Measurements from ENCODE around the gene TPRN.

The TPRN gene

GRCh38 chr9:137147091-137147792, 53.3 kb downstream of the TPRN start:
- no peak for DNase-seq

- no peak for DNase-seq
Observed at GRCh38 chr9:137146527-137146918, 54.0 kb downstream of the TPRN start.

GRCh38 chr9:137145731-137146526, 54.6 kb downstream of the TPRN start:
- no peak for DNase-seq

- no peak for DNase-seq
Observed at GRCh38 chr9:137143459-137143858, 57.1 kb downstream of the TPRN start.

- DNase-seq, result no peak
Observed at GRCh38 chr9:137141976-137142936, 58.3 kb downstream of the TPRN start.
